ENCODE data around the gene GID4. TPM values are rescaled to one million over a fixed set of nuclear protein-coding genes. Genes with fewer than 3 reads are reported as not detected.

GID4 gene
- total and polyA plus RNA-seq, 9 of the 15 experiments (the other 6 are each of a cell fraction or from before 2014, with no cell fraction given) = 1.2 to 6.4 (median 3.7) TPM

DNA sequence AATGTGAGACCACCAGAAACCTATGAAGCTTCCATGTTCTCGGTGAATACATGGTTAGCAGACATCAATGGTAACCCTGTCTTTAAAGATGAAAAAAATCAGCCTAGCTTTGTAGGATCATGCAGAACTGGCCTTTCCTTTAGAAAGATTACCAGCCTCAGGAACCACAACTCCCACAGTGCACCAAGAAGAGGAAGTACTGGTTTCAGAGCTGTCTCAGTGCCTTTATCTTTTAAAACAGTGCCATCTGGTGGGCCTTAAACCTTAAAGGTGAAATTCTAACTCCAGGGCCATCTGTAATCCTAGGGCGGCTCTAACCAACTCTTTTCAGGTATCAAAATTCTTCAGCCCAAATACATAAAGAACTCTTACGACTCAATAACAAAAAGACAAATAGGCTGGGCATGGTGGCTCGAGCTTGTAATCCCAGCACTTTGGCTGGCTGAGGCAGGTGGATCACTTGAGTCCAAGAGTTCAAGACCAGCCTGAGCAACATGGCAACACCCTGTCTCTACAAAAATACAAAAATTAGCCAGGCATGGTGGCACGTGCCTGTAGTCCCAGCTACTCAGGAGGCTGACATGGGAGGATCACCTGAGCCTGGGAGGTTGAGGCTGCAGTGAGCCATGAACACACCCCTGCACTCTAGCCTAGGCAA lies 5.6 kb upstream of the GID4 start (continued):
- TF ChIP-seq, protein P1, sequence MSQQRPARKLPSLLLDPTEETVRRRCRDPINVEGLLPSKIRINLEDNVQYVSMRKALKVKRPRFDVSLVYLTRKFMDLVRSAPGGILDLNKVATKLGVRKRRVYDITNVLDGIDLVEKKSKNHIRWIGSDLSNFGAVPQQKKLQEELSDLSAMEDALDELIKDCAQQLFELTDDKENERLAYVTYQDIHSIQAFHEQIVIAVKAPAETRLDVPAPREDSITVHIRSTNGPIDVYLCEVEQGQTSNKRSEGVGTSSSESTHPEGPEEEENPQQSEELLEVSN (IDR thresholded peaks at IDR 0.05; ENCODE audit: borderline replicate concordance in 1 of 2, extremely low read depth in 1 of 2, insufficient read depth in 1 of 2, insufficient read length in 1 of 2, low read depth in 1 of 2, low read length in 1 of 2, poor library complexity in 1 of 2, severe bottlenecking in 1 of 2) = no peak
- TF ChIP-seq ETV1 (tag; conservative IDR thresholded peaks at IDR 0.05; ENCODE audit: low read depth) = peak; percentile 32; the same call in 1 of the 2 replicates
- TF ChIP-seq ILF3 (IDR thresholded peaks at IDR 0.05; ENCODE audit: borderline replicate concordance) = no peak
- no peak for TF ChIP-seq ZNF76 (CRISPR knock-in tag; IDR thresholded peaks at IDR 0.05; ENCODE audit: borderline replicate concordance)
- peak; percentile 92 for TF ChIP-seq HCFC1 (IDR thresholded peaks at IDR 0.05; ENCODE audit: low read depth, low read length)
- no peak for TF ChIP-seq RBM15 (IDR thresholded peaks at IDR 0.05; ENCODE audit: insufficient read depth, low read length)
- no peak for TF ChIP-seq ZSCAN32 (CRISPR knock-in tag; IDR thresholded peaks at IDR 0.05)
- TF ChIP-seq ZNF444 (CRISPR knock-in tag; IDR thresholded peaks at IDR 0.05) = no peak
- no peak for TF ChIP-seq ZNF699 (CRISPR knock-in tag; IDR thresholded peaks at IDR 0.05; ENCODE audit: insufficient replicate concordance)
- TF ChIP-seq, protein P2, sequence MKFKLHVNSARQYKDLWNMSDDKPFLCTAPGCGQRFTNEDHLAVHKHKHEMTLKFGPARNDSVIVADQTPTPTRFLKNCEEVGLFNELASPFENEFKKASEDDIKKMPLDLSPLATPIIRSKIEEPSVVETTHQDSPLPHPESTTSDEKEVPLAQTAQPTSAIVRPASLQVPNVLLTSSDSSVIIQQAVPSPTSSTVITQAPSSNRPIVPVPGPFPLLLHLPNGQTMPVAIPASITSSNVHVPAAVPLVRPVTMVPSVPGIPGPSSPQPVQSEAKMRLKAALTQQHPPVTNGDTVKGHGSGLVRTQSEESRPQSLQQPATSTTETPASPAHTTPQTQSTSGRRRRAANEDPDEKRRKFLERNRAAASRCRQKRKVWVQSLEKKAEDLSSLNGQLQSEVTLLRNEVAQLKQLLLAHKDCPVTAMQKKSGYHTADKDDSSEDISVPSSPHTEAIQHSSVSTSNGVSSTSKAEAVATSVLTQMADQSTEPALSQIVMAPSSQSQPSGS (CRISPR knock-in tag; IDR thresholded peaks at IDR 0.05) = no peak
- TF ChIP-seq ZNF561 (CRISPR knock-in tag; conservative IDR thresholded peaks at IDR 0.05) = no peak
- TF ChIP-seq POLR2H (tag; IDR thresholded peaks at IDR 0.05; ENCODE audit: low read depth) = no peak
- TF ChIP-seq HSF4 (CRISPR knock-in tag; IDR thresholded peaks at IDR 0.05; ENCODE audit: borderline replicate concordance) = no peak
- TF ChIP-seq MAFG (tag; conservative IDR thresholded peaks at IDR 0.05) = no peak
- TF ChIP-seq, protein P3, sequence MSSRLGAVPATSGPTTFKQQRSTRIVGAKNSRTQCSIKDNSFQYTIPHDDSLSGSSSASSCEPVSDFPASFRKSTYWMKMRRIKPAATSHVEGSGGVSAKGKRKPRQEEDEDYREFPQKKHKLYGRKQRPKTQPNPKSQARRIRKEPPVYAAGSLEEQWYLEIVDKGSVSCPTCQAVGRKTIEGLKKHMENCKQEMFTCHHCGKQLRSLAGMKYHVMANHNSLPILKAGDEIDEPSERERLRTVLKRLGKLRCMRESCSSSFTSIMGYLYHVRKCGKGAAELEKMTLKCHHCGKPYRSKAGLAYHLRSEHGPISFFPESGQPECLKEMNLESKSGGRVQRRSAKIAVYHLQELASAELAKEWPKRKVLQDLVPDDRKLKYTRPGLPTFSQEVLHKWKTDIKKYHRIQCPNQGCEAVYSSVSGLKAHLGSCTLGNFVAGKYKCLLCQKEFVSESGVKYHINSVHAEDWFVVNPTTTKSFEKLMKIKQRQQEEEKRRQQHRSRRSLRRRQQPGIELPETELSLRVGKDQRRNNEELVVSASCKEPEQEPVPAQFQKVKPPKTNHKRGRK (tag; IDR thresholded peaks at IDR 0.05) = no peak
- TF ChIP-seq, protein P4, sequence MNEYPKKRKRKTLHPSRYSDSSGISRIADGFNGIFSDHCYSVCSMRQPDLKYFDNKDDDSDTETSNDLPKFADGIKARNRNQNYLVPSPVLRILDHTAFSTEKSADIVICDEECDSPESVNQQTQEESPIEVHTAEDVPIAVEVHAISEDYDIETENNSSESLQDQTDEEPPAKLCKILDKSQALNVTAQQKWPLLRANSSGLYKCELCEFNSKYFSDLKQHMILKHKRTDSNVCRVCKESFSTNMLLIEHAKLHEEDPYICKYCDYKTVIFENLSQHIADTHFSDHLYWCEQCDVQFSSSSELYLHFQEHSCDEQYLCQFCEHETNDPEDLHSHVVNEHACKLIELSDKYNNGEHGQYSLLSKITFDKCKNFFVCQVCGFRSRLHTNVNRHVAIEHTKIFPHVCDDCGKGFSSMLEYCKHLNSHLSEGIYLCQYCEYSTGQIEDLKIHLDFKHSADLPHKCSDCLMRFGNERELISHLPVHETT (CRISPR knock-in tag; conservative IDR thresholded peaks at IDR 0.05 in 1 of 2, IDR thresholded peaks at IDR 0.05 in 1 of 2) = no peak
- peak; percentile 53; the same call in 1 of the 2 replicates for TF ChIP-seq SMC3 (conservative IDR thresholded peaks at IDR 0.05; ENCODE audit: insufficient read depth, low read depth, low read length)
- no peak for TF ChIP-seq NFRKB (IDR thresholded peaks at IDR 0.05; ENCODE audit: low read depth)
- TF ChIP-seq NR1H2 (CRISPR knock-in tag; IDR thresholded peaks at IDR 0.05) = no peak
